Medulla oblongata (tissue), 1 donor: Measurements from ENCODE around the gene BPIFB3.
"Not testable (repeated sequence)": the region's sequence is repeated elsewhere in the genome, so short reads cannot be mapped to it uniquely, and the experiment has no call there.

Experiments used
- DNase-seq: peaks from one replicate; pipeline ENCODE4 v3.0.0-alpha.2; 2015; ENCODE audit errors: extremely low spot score

BPIFB3 gene

DNA sequence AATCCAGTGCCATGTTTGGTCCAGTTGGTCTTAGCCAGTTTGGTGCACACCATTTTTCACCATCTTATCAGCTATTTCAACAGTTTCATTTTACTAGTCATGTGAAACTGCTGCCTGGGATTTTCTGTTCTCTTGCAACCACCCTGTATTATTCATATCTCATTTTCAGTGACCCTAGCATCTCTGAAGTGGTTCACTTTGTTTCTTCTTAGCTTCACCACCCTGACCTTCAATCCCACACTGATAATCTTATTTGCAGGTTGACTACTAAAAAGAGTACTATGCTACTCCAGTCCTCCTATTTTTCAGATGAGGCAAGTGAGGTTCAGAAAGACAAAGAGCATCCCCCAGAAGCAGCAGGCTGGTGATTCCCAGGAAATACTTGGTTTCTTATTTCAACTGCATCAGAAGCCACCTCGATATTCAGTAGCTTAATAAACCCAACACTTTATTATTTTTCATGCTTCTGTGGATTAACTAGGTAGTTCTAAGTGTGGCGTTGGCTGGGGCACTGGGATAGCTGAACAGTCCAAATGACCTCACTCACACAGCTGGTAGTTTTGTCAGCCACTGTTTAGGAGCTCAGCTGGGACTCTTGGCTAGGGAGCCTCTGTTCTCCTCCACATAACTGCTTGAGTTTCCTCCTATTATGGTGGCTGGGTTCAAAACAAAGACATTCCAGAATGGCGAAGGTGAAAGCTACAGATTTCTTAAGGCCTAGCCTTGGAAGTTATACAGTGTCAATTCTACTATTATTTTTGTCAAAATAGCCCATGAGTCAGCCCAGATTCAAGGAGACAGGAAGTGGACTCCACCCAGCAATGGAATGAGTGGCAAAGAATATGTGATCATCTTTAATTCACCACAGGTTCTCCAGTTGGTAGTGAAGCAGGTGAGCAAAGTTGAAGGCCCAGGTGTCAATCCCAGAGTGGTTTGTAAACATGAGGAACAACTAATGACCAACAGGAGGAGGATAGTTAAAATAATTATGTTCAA lies 66.3 kb downstream of the BPIFB3 start:
- DNase-seq: no peak

DNA sequence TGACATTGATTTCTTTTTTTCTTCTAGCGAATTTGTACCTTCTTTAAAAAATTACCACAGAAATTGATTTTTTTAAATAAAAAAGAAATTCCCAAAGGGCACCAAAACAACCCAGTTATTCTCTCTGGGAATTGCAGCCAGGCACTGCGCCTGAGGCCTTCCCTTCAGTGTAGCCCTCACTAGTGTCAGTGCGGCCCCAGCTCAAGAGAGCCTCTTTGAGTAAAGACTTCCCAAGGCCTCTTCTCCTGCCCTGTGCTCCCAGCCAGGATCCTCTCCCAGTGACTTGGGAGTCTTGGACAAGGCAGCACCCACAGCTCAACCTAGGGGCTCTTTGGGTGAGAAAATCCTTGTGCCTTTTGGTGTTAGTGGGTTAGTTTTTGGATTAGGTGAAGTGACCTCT lies 67.2 kb downstream of the BPIFB3 start:
- DNase-seq: no peak

DNA sequence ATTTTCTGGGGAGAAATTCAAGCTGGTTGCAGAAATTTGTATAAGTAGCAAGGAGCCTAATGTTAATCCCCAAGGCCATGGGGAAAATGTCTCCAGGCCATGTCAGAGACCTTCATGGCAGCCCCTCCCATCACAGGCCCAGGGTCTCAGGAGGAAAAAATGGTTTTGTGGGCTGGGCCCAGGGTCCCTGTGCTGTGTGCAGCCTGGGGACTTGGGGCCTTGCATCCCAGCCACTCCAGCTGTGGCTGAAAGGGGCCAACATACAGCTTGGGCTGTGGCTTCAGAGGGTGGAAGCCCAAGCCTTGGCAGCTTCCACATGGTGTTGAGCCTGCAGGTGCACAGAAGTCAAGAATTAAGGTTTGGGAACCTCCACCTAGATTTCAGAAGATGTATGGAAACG lies 68.6 kb downstream of the BPIFB3 start:
- not testable (repeated sequence) for DNase-seq
